IMR-90 (cell line): Measurements from ENCODE around the gene LIMK2. TPM values are rescaled to one million over a fixed set of nuclear protein-coding genes. Genes with fewer than 3 reads are reported as not detected.

Experiments
- ATAC-seq: fragments of 200-7000 bp; cut with Tn5 transposase; 2 replicates; pipeline ENCODE4 v1.9.1; 2020; ENCODE audit warnings: low read depth, mild to moderate bottlenecking, moderate library complexity
- BruUV-seq: library from RNA; stranded (reverse); fragments of 400-500 nt; replicated peaks from 2 replicates; lab custom pipeline; 2021; lab: Mats Ljungman, UMichigan
- CTCF ChIA-PET: fragments of 300-600 bp; formaldehyde crosslinking; extraction: SDS; loops from one replicate; lab custom pipeline; 2021; ENCODE audit warnings: antibody characterized with exemption; lab: Yijun Ruan, JAX
- POLR2A ChIA-PET: fragments of 300-600 bp; sonication (Branson Sonifier 250); formaldehyde crosslinking; loops from one replicate; lab custom pipeline; 2022; ENCODE audit warnings: antibody characterized with exemption; ENCODE audit not compliant: unreplicated experiment; lab: Charles Lee
- DNase-seq: peaks from one replicate; pipeline ENCODE4 v3.0.0; 2013
- H2AFZ ChIP-seq: replicated peaks from 2 replicates; pipeline ENCODE3; 2013; ENCODE audit warnings: low read length, mild to moderate bottlenecking; ENCODE audit not compliant: poor library complexity
- H2AK5ac ChIP-seq: 2 replicates; pipeline ENCODE4 v1.6.1; 2013; ENCODE audit warnings: low read depth, low read length, inconsistent platforms
- H2AK9ac ChIP-seq: replicated peaks from 2 replicates; pipeline ENCODE3; 2013; ENCODE audit warnings: mild to moderate bottlenecking, low read depth, low read length, moderate library complexity; ENCODE audit not compliant: poor library complexity
- H2BK120ac ChIP-seq: 2 replicates; pipeline ENCODE4 v1.6.1; 2013; ENCODE audit warnings: low read depth, low read length, inconsistent platforms
- H2BK15ac ChIP-seq: 3 replicates; pipeline ENCODE4 v1.6.1; 2013; ENCODE audit warnings: low read depth, low read length, inconsistent platforms
- H2BK20ac ChIP-seq: 2 replicates; pipeline ENCODE4 v1.6.1; 2013; ENCODE audit warnings: low read depth, mild to moderate bottlenecking, inconsistent platforms, low read length, moderate library complexity
- H2BK5ac ChIP-seq: 2 replicates; pipeline ENCODE4 v1.6.1; 2013; ENCODE audit warnings: mild to moderate bottlenecking, low read depth, low read length, inconsistent platforms; ENCODE audit not compliant: poor library complexity, severe bottlenecking
- H3K14ac ChIP-seq: replicated peaks from 2 replicates; pipeline ENCODE4 v1.6.1; 2013; ENCODE audit warnings: low read depth, low read length, inconsistent platforms
- H3K18ac ChIP-seq: 2 replicates; pipeline ENCODE4 v1.6.1; 2013; ENCODE audit warnings: low read depth, low read length, control low read depth
- H3K23ac ChIP-seq: 2 replicates; pipeline ENCODE4 v1.6.1; 2013; ENCODE audit warnings: low read depth, low read length, inconsistent platforms
- H3K27ac ChIP-seq: 2 replicates; pipeline ENCODE4 v1.5.1; 2013; ENCODE audit warnings: mild to moderate bottlenecking, control low read depth, low read length; ENCODE audit not compliant: insufficient read depth
- H3K27me3 ChIP-seq: 2 replicates; pipeline ENCODE4 v1.6.1; 2013; ENCODE audit warnings: low read length; ENCODE audit not compliant: control insufficient read depth, insufficient read depth
- H3K36me3 ChIP-seq: 2 replicates; pipeline ENCODE4 v1.6.1; 2013; ENCODE audit warnings: low read length, mixed read lengths; ENCODE audit not compliant: control insufficient read depth, insufficient read depth
- H3K4ac ChIP-seq: 2 replicates; pipeline ENCODE4 v1.6.1; 2013; ENCODE audit warnings: low read depth, low read length, inconsistent platforms
- H3K4me1 ChIP-seq: 2 replicates; pipeline ENCODE4 v1.6.1; 2013; ENCODE audit warnings: low read length, mixed read lengths; ENCODE audit not compliant: control insufficient read depth, insufficient read depth
- H3K4me2 ChIP-seq: 2 replicates; pipeline ENCODE4 v1.6.1; 2013; ENCODE audit warnings: low read depth, mild to moderate bottlenecking, control low read depth, low read length, moderate library complexity
- H3K4me3 ChIP-seq: 2 replicates; pipeline ENCODE4 v1.5.1; 2013; ENCODE audit warnings: low read depth, mild to moderate bottlenecking, control low read depth, low read length, moderate library complexity; ENCODE audit not compliant: insufficient read depth
- H3K56ac ChIP-seq: 2 replicates; pipeline ENCODE4 v1.6.1; 2013; ENCODE audit warnings: low read length, inconsistent platforms; ENCODE audit not compliant: insufficient read depth; ENCODE audit errors: extremely low read depth
- H3K79me1 ChIP-seq, 2 experiments: 2 replicates each; pipeline ENCODE4 v1.6.1; 2013; ENCODE audit warnings: low read length in 2 of 2, inconsistent platforms in 1 of 2, low read depth in 1 of 2
- H3K9ac ChIP-seq: 2 replicates; pipeline ENCODE4 v1.6.1; 2013; ENCODE audit warnings: low read depth, low read length, control low read depth
- H3K9me1 ChIP-seq: 2 replicates; pipeline ENCODE4 v1.6.1; 2013; ENCODE audit warnings: low read length, inconsistent platforms; ENCODE audit not compliant: insufficient read depth
- H3K9me3 ChIP-seq: 2 replicates; pipeline ENCODE4 v1.6.1; 2013; ENCODE audit warnings: low read length; ENCODE audit not compliant: control insufficient read depth, insufficient read depth
- H4K20me1 ChIP-seq: 2 replicates; pipeline ENCODE4 v1.6.1; 2013; ENCODE audit warnings: low read length, inconsistent platforms; ENCODE audit not compliant: insufficient read depth
- H4K5ac ChIP-seq: 2 replicates; pipeline ENCODE4 v1.6.1; 2013; ENCODE audit warnings: mild to moderate bottlenecking, low read depth, low read length, control low read depth
- H4K8ac ChIP-seq, 2 experiments: 2 replicates each; pipeline ENCODE4 v1.6.1; 2013; ENCODE audit warnings: low read depth in 2 of 2, low read length in 2 of 2, control low read depth in 1 of 2, inconsistent platforms in 1 of 2
- H4K91ac ChIP-seq: 2 replicates; pipeline ENCODE4 v1.6.1; 2013; ENCODE audit warnings: low read depth, low read length, inconsistent platforms; ENCODE audit not compliant: insufficient read depth
- BHLHE40 ChIP-seq: fragments of 150-350 bp; IDR thresholded peaks from 2 replicates; pipeline ENCODE4 v1.6.1; 2016; ENCODE audit warnings: mild to moderate bottlenecking, low read depth, low read length
- CEBPB ChIP-seq: IDR thresholded peaks from 2 replicates; pipeline ENCODE4 v1.6.1; 2012; ENCODE audit warnings: low read depth, low read length, improper control_type of control experiment
- CHD1 ChIP-seq: IDR thresholded peaks from 2 replicates; pipeline ENCODE4 v1.6.1; 2012; ENCODE audit warnings: low read depth, low read length, improper control_type of control experiment
- FOS ChIP-seq: fragments of 150-350 bp; IDR thresholded peaks from 2 replicates; pipeline ENCODE4 v1.6.1; 2016; ENCODE audit warnings: low read depth, low read length
- MAFK ChIP-seq: IDR thresholded peaks from 2 replicates; pipeline ENCODE4 v1.6.1; 2012; ENCODE audit warnings: low read depth, low read length, improper control_type of control experiment
- MAZ ChIP-seq: IDR thresholded peaks from 2 replicates; pipeline ENCODE4 v1.6.1; 2012; ENCODE audit warnings: low read depth, mild to moderate bottlenecking, low read length, improper control_type of control experiment, moderate library complexity, borderline replicate concordance
- MXI1 ChIP-seq: IDR thresholded peaks from 2 replicates; pipeline ENCODE4 v1.6.1; 2012; ENCODE audit warnings: low read depth, mild to moderate bottlenecking, low read length, moderate library complexity, borderline replicate concordance
- NFE2L2 ChIP-seq: fragments of 150-350 bp; IDR thresholded peaks from 2 replicates; pipeline ENCODE4 v1.6.1; 2016; ENCODE audit warnings: low read depth, mild to moderate bottlenecking, low read length
- POLR2A ChIP-seq: IDR thresholded peaks from 2 replicates; pipeline ENCODE4 v1.6.1; 2012; ENCODE audit warnings: mild to moderate bottlenecking, low read depth, low read length
- RAD21 ChIP-seq: IDR thresholded peaks from 2 replicates; pipeline ENCODE4 v1.6.1; 2012; ENCODE audit warnings: low read length, improper control_type of control experiment
- RCOR1 ChIP-seq: IDR thresholded peaks from 2 replicates; pipeline ENCODE4 v1.6.1; 2012; ENCODE audit warnings: mild to moderate bottlenecking, low read length, improper control_type of control experiment; ENCODE audit not compliant: insufficient replicate concordance
- RFX5 ChIP-seq: IDR thresholded peaks from 2 replicates; pipeline ENCODE4 v1.8.0; 2012; ENCODE audit warnings: low read depth, mild to moderate bottlenecking, low read length, moderate library complexity
- SMC3 ChIP-seq: fragments of 150-350 bp; IDR thresholded peaks from 2 replicates; pipeline ENCODE4 v1.6.1; 2016; ENCODE audit warnings: low read depth, mild to moderate bottlenecking, antibody characterized with exemption, low read length, moderate library complexity
- USF2 ChIP-seq: fragments of 150-350 bp; IDR thresholded peaks from 2 replicates; pipeline ENCODE4 v1.6.1; 2017; ENCODE audit warnings: mild to moderate bottlenecking, antibody characterized with exemption, low read length, low read depth
- dilution Hi-C: fragments of 300-500 bp; cut with HindIII; formaldehyde crosslinking; loops from one replicate; pipeline ENCODE4 v1.14.3; 2018; ENCODE audit warnings: low sequenced_read_pairs; ENCODE audit not compliant: unreplicated experiment
- in situ Hi-C: fragments of 300-500 bp; cut with MboI; formaldehyde crosslinking; loops from 3 replicates; pipeline ENCODE4 v1.14.3; 2019; ENCODE audit warnings: low sequenced_read_pairs, inconsistent platforms, mixed read lengths
- intact Hi-C: fragments of 100-400 bp; cut with micrococcal nuclease; formaldehyde crosslinking; loops from 2 replicates; pipeline ENCODE4 v1.10.0; 2022
- polyA plus RNA-seq, 3 experiments: library from polyadenylated mRNA; depleted of rRNA; stranded (reverse); fragments of >200 nt; gene quantifications; 2 replicates each; pipeline ENCODE4 v1.2.3, GENCODE V29; 2012; ENCODE audit warnings: low replicate concordance in 1 of 3
- total RNA-seq: library from RNA; depleted of rRNA; stranded (reverse); fragments of >200 nt; gene quantifications from 2 replicates; pipeline ENCODE4 v1.2.3, GENCODE V29; 2012
- TF ChIP-seq, protein P1 (sequence below): conservative IDR thresholded peaks from 2 replicates; pipeline ENCODE4 v1.5.1; 2012; ENCODE audit warnings: mild to moderate bottlenecking, low read depth, low read length, improper control_type of control experiment
- TF ChIP-seq, protein P2 (sequence below): fragments of 150-350 bp; IDR thresholded peaks from 2 replicates; pipeline ENCODE4 v1.6.1; 2016; ENCODE audit warnings: low read depth, mild to moderate bottlenecking, low read length, moderate library complexity, borderline replicate concordance

LIMK2 gene
- total and polyA plus RNA-seq, 2 of the 4 experiments (the other 2 are of a cell fraction): 14.5 to 31.9 TPM

DNA sequence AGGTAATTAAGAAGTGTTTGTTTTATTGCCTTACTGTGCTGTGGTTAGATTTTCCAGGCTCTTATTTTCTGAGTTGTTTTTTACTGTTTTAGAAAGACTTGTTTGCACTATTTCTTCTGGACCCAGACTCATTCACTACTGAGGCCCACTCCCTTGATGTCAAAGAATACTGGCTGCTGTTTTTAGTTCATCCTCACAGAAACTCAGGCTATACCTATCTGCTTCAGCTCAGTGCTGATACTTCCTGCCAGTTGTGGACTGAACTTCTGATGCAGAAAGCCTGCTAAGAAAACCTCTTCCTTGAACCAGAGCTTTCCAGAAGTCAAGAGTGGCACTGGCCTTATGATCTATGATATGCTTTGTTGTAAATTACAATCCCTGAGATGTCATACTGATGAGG is 96.1 kb downstream of the LIMK2 start:
- Histone ChIP-seq H4K5ac (no peak overlapping the region), H4K8ac (no peak overlapping the region), H3K9me1 (peaks cover 2% of the 10 kb centered on the region; the same call in 1 of the 2 replicates), H3K4ac (no peak overlapping the region), H3K4me2 (no peak overlapping the region), H3K27me3 (no peaks in the 10 kb centered on the region), H3K18ac (no peak overlapping the region), H3K9ac (no peak overlapping the region), H3K4me3 (no peak overlapping the region), H4K91ac (no peak overlapping the region), H3K14ac (no peak overlapping the region), H4K20me1 (no peaks in the 10 kb centered on the region), H3K79me1 (no peaks in the 10 kb centered on the region; a peak in 1 of 4 replicates), H2BK15ac (no peak overlapping the region), H3K36me3 (no peaks in the 10 kb centered on the region), H2AK5ac (no peak overlapping the region), H2BK120ac (no peak overlapping the region), H2BK20ac (no peak overlapping the region), H3K27ac (no peak overlapping the region), H3K4me1 (no peaks in the 10 kb centered on the region), H3K56ac (no peak overlapping the region), H3K9me3 (no peaks in the 10 kb centered on the region), H2BK5ac (no peak overlapping the region), H3K23ac (no peak overlapping the region), H2AFZ (no peak overlapping the region), H2AK9ac (no peak overlapping the region)
- ChIA-PET POLR2A (no interaction called here), CTCF (interaction anchor here (0.6 kb wide), 1 partner anchor 123 kb away, joined by 4 read pairs; no protein-coding TSS in a partner anchor)
- no peak for TF ChIP-seq MAZ
- TF ChIP-seq CHD1: no peak
- TF ChIP-seq USF2: no peak
- TF ChIP-seq RFX5: no peak
- TF ChIP-seq SMC3: no peak
- no peak for TF ChIP-seq POLR2A
- no peak for TF ChIP-seq BHLHE40
- TF ChIP-seq MAFK: no peak
- no peak for TF ChIP-seq CEBPB
- TF ChIP-seq RCOR1: no peak
- TF ChIP-seq FOS: no peak
- TF ChIP-seq, protein P1, sequence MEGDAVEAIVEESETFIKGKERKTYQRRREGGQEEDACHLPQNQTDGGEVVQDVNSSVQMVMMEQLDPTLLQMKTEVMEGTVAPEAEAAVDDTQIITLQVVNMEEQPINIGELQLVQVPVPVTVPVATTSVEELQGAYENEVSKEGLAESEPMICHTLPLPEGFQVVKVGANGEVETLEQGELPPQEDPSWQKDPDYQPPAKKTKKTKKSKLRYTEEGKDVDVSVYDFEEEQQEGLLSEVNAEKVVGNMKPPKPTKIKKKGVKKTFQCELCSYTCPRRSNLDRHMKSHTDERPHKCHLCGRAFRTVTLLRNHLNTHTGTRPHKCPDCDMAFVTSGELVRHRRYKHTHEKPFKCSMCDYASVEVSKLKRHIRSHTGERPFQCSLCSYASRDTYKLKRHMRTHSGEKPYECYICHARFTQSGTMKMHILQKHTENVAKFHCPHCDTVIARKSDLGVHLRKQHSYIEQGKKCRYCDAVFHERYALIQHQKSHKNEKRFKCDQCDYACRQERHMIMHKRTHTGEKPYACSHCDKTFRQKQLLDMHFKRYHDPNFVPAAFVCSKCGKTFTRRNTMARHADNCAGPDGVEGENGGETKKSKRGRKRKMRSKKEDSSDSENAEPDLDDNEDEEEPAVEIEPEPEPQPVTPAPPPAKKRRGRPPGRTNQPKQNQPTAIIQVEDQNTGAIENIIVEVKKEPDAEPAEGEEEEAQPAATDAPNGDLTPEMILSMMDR: no peak
- TF ChIP-seq NFE2L2: no peak
- TF ChIP-seq, protein P2, sequence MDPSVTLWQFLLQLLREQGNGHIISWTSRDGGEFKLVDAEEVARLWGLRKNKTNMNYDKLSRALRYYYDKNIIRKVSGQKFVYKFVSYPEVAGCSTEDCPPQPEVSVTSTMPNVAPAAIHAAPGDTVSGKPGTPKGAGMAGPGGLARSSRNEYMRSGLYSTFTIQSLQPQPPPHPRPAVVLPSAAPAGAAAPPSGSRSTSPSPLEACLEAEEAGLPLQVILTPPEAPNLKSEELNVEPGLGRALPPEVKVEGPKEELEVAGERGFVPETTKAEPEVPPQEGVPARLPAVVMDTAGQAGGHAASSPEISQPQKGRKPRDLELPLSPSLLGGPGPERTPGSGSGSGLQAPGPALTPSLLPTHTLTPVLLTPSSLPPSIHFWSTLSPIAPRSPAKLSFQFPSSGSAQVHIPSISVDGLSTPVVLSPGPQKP: no peak
- TF ChIP-seq RAD21: no peak
- TF ChIP-seq MXI1: no peak
- intact Hi-C loops: no loop called here
- ATAC-seq (no peak), DNase-seq (no peak)
- BruUV-seq: no TSS peak
- dilution Hi-C loops: no loop called here
- in situ Hi-C loops: no loop called here
